IMR-90 (cell line): Measurements from ENCODE around the gene NHSL2. TPM values are rescaled to one million over a fixed set of nuclear protein-coding genes. Genes with fewer than 3 reads are reported as not detected.

ENCODE experiments used
- ATAC-seq: fragments of 200-7000 bp; cut with Tn5 transposase; 2 replicates; pipeline ENCODE4 v1.9.1; 2020; ENCODE audit warnings: low read depth, mild to moderate bottlenecking, moderate library complexity
- BruUV-seq: library from RNA; stranded (reverse); fragments of 400-500 nt; replicated peaks from 2 replicates; lab custom pipeline; 2021; lab: Mats Ljungman, UMichigan
- CTCF ChIA-PET: fragments of 300-600 bp; formaldehyde crosslinking; extraction: SDS; loops from one replicate; lab custom pipeline; 2021; ENCODE audit warnings: antibody characterized with exemption; lab: Yijun Ruan, JAX
- POLR2A ChIA-PET: fragments of 300-600 bp; sonication (Branson Sonifier 250); formaldehyde crosslinking; loops from one replicate; lab custom pipeline; 2022; ENCODE audit warnings: antibody characterized with exemption; ENCODE audit not compliant: unreplicated experiment; lab: Charles Lee
- DNase-seq: peaks from one replicate; pipeline ENCODE4 v3.0.0; 2013
- H2AFZ ChIP-seq: replicated peaks from 2 replicates; pipeline ENCODE3; 2013; ENCODE audit warnings: low read length, mild to moderate bottlenecking; ENCODE audit not compliant: poor library complexity
- H2AK5ac ChIP-seq: 2 replicates; pipeline ENCODE4 v1.6.1; 2013; ENCODE audit warnings: low read depth, low read length, inconsistent platforms
- H2AK9ac ChIP-seq: replicated peaks from 2 replicates; pipeline ENCODE3; 2013; ENCODE audit warnings: mild to moderate bottlenecking, low read depth, low read length, moderate library complexity; ENCODE audit not compliant: poor library complexity
- H2BK120ac ChIP-seq: 2 replicates; pipeline ENCODE4 v1.6.1; 2013; ENCODE audit warnings: low read depth, low read length, inconsistent platforms
- H2BK15ac ChIP-seq: 3 replicates; pipeline ENCODE4 v1.6.1; 2013; ENCODE audit warnings: low read depth, low read length, inconsistent platforms
- H2BK20ac ChIP-seq: 2 replicates; pipeline ENCODE4 v1.6.1; 2013; ENCODE audit warnings: low read depth, mild to moderate bottlenecking, inconsistent platforms, low read length, moderate library complexity
- H2BK5ac ChIP-seq: 2 replicates; pipeline ENCODE4 v1.6.1; 2013; ENCODE audit warnings: mild to moderate bottlenecking, low read depth, low read length, inconsistent platforms; ENCODE audit not compliant: poor library complexity, severe bottlenecking
- H3K14ac ChIP-seq: replicated peaks from 2 replicates; pipeline ENCODE4 v1.6.1; 2013; ENCODE audit warnings: low read depth, low read length, inconsistent platforms
- H3K18ac ChIP-seq: 2 replicates; pipeline ENCODE4 v1.6.1; 2013; ENCODE audit warnings: low read depth, low read length, control low read depth
- H3K23ac ChIP-seq: 2 replicates; pipeline ENCODE4 v1.6.1; 2013; ENCODE audit warnings: low read depth, low read length, inconsistent platforms
- H3K27ac ChIP-seq: 2 replicates; pipeline ENCODE4 v1.5.1; 2013; ENCODE audit warnings: mild to moderate bottlenecking, control low read depth, low read length; ENCODE audit not compliant: insufficient read depth
- H3K27me3 ChIP-seq: 2 replicates; pipeline ENCODE4 v1.6.1; 2013; ENCODE audit warnings: low read length; ENCODE audit not compliant: control insufficient read depth, insufficient read depth
- H3K36me3 ChIP-seq: 2 replicates; pipeline ENCODE4 v1.6.1; 2013; ENCODE audit warnings: low read length, mixed read lengths; ENCODE audit not compliant: control insufficient read depth, insufficient read depth
- H3K4ac ChIP-seq: 2 replicates; pipeline ENCODE4 v1.6.1; 2013; ENCODE audit warnings: low read depth, low read length, inconsistent platforms
- H3K4me1 ChIP-seq: 2 replicates; pipeline ENCODE4 v1.6.1; 2013; ENCODE audit warnings: low read length, mixed read lengths; ENCODE audit not compliant: control insufficient read depth, insufficient read depth
- H3K4me2 ChIP-seq: 2 replicates; pipeline ENCODE4 v1.6.1; 2013; ENCODE audit warnings: low read depth, mild to moderate bottlenecking, control low read depth, low read length, moderate library complexity
- H3K4me3 ChIP-seq: 2 replicates; pipeline ENCODE4 v1.5.1; 2013; ENCODE audit warnings: low read depth, mild to moderate bottlenecking, control low read depth, low read length, moderate library complexity; ENCODE audit not compliant: insufficient read depth
- H3K56ac ChIP-seq: 2 replicates; pipeline ENCODE4 v1.6.1; 2013; ENCODE audit warnings: low read length, inconsistent platforms; ENCODE audit not compliant: insufficient read depth; ENCODE audit errors: extremely low read depth
- H3K79me1 ChIP-seq, 2 experiments: 2 replicates each; pipeline ENCODE4 v1.6.1; 2013; ENCODE audit warnings: low read length in 2 of 2, inconsistent platforms in 1 of 2, low read depth in 1 of 2
- H3K9ac ChIP-seq: 2 replicates; pipeline ENCODE4 v1.6.1; 2013; ENCODE audit warnings: low read depth, low read length, control low read depth
- H3K9me1 ChIP-seq: 2 replicates; pipeline ENCODE4 v1.6.1; 2013; ENCODE audit warnings: low read length, inconsistent platforms; ENCODE audit not compliant: insufficient read depth
- H3K9me3 ChIP-seq: 2 replicates; pipeline ENCODE4 v1.6.1; 2013; ENCODE audit warnings: low read length; ENCODE audit not compliant: control insufficient read depth, insufficient read depth
- H4K20me1 ChIP-seq: 2 replicates; pipeline ENCODE4 v1.6.1; 2013; ENCODE audit warnings: low read length, inconsistent platforms; ENCODE audit not compliant: insufficient read depth
- H4K5ac ChIP-seq: 2 replicates; pipeline ENCODE4 v1.6.1; 2013; ENCODE audit warnings: mild to moderate bottlenecking, low read depth, low read length, control low read depth
- H4K8ac ChIP-seq, 2 experiments: 2 replicates each; pipeline ENCODE4 v1.6.1; 2013; ENCODE audit warnings: low read depth in 2 of 2, low read length in 2 of 2, control low read depth in 1 of 2, inconsistent platforms in 1 of 2
- H4K91ac ChIP-seq: 2 replicates; pipeline ENCODE4 v1.6.1; 2013; ENCODE audit warnings: low read depth, low read length, inconsistent platforms; ENCODE audit not compliant: insufficient read depth
- FOS ChIP-seq: fragments of 150-350 bp; IDR thresholded peaks from 2 replicates; pipeline ENCODE4 v1.6.1; 2016; ENCODE audit warnings: low read depth, low read length
- MXI1 ChIP-seq: IDR thresholded peaks from 2 replicates; pipeline ENCODE4 v1.6.1; 2012; ENCODE audit warnings: low read depth, mild to moderate bottlenecking, low read length, moderate library complexity, borderline replicate concordance
- RFX5 ChIP-seq: IDR thresholded peaks from 2 replicates; pipeline ENCODE4 v1.8.0; 2012; ENCODE audit warnings: low read depth, mild to moderate bottlenecking, low read length, moderate library complexity
- USF2 ChIP-seq: fragments of 150-350 bp; IDR thresholded peaks from 2 replicates; pipeline ENCODE4 v1.6.1; 2017; ENCODE audit warnings: mild to moderate bottlenecking, antibody characterized with exemption, low read length, low read depth
- WGBS, 2 experiments: methylation state at CpG; one replicate each; pipeline versions ENCODE4 v1.1.5 to v1.1.7; 2013; ENCODE audit warnings: missing lambda C conversion rate in 2 of 2; ENCODE audit not compliant: insufficient read length in 1 of 2; ENCODE audit errors: extremely low coverage in 2 of 2; 5-methylcytosine and 5-hydroxymethylcytosine counted together
- dilution Hi-C: fragments of 300-500 bp; cut with HindIII; formaldehyde crosslinking; loops from one replicate; pipeline ENCODE4 v1.14.3; 2018; ENCODE audit warnings: low sequenced_read_pairs; ENCODE audit not compliant: unreplicated experiment
- in situ Hi-C: fragments of 300-500 bp; cut with MboI; formaldehyde crosslinking; loops from 3 replicates; pipeline ENCODE4 v1.14.3; 2019; ENCODE audit warnings: low sequenced_read_pairs, inconsistent platforms, mixed read lengths
- intact Hi-C: fragments of 100-400 bp; cut with micrococcal nuclease; formaldehyde crosslinking; loops from 2 replicates; pipeline ENCODE4 v1.10.0; 2022
- polyA plus RNA-seq, 3 experiments: library from polyadenylated mRNA; depleted of rRNA; stranded (reverse); fragments of >200 nt; gene quantifications; 2 replicates each; pipeline ENCODE4 v1.2.3, GENCODE V29; 2012; ENCODE audit warnings: low replicate concordance in 1 of 3
- total RNA-seq: library from RNA; depleted of rRNA; stranded (reverse); fragments of >200 nt; gene quantifications from 2 replicates; pipeline ENCODE4 v1.2.3, GENCODE V29; 2012

Gene NHSL2
- total and polyA plus RNA-seq, 2 of the 4 experiments (the other 2 are of a cell fraction), result 0.72 to 0.75 TPM

DNA sequence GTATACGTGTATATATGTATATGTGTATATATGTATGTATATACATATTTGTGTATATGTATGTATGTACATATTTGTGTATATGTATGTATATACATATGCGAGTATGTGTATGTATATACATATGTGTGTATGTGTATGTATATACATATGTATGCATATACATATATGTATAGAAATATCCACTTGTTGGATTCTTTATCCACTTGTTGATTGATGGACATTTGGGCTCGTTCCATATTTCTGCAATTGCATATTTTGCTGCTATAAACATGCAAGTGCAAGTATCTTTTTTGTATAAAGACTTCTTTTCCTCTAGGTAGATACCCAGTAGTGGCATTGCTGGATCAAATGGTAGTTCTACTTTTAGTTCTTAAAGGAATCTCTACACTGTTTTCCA lies 25.5 kb upstream of the NHSL2 start:
- no peak overlapping the region for H3K9ac ChIP-seq
- CTCF ChIA-PET, result no interaction called here

More for the DNA sequence above, 25.5 kb upstream of the NHSL2 start:
- H2BK120ac ChIP-seq, result no peak overlapping the region
- no peaks in the 10 kb centered on the region for H3K36me3 ChIP-seq
- no peaks in the 10 kb centered on the region for H3K79me1 ChIP-seq
- H4K8ac ChIP-seq, result no peak overlapping the region
- H3K27me3 ChIP-seq, result no peaks in the 10 kb centered on the region
- no peak overlapping the region for H3K4ac ChIP-seq
- H3K18ac ChIP-seq, result no peak overlapping the region
- no peaks in the 10 kb centered on the region for H4K20me1 ChIP-seq
- DNase-seq (no peak), ATAC-seq (no peak)
- intact Hi-C loops (no loop called here), dilution Hi-C loops (no loop called here), in situ Hi-C loops (no loop called here)
- H3K9me1 ChIP-seq, result no peaks in the 10 kb centered on the region
- H2BK20ac ChIP-seq, result no peak overlapping the region
- H3K23ac ChIP-seq, result no peak overlapping the region
- no peak overlapping the region for H2BK15ac ChIP-seq
- no peak overlapping the region for H3K4me2 ChIP-seq
- H3K9me3 ChIP-seq, result no peaks in the 10 kb centered on the region
- no TSS peak for BruUV-seq
- H4K91ac ChIP-seq, result no peak overlapping the region
- no peak overlapping the region for H3K27ac ChIP-seq
- no peak overlapping the region for H2AK9ac ChIP-seq
- no peak overlapping the region for H4K5ac ChIP-seq
- no peak overlapping the region for H2BK5ac ChIP-seq
- no peak overlapping the region for H3K4me3 ChIP-seq
- POLR2A ChIA-PET, result no interaction called here
- H2AK5ac ChIP-seq, result no peak overlapping the region
- no peak overlapping the region for H3K14ac ChIP-seq
- WGBS, 2 experiments, result no CpG with 5 or more reads among the region's 3 CpGs
- no peak overlapping the region for H2AFZ ChIP-seq
- TF ChIP-seq FOS, result no peak
- no peak for TF ChIP-seq RFX5
- no peak for TF ChIP-seq MXI1
- TF ChIP-seq USF2, result no peak
- no peak overlapping the region for H3K56ac ChIP-seq
- H3K4me1 ChIP-seq, result no peaks in the 10 kb centered on the region
